ENCODE data around the gene TAF12.
"Not testable (repeated sequence)": the region's sequence is repeated elsewhere in the genome, so short reads cannot be mapped to it uniquely, and the experiment has no call there.

TAF12 gene

DNA sequence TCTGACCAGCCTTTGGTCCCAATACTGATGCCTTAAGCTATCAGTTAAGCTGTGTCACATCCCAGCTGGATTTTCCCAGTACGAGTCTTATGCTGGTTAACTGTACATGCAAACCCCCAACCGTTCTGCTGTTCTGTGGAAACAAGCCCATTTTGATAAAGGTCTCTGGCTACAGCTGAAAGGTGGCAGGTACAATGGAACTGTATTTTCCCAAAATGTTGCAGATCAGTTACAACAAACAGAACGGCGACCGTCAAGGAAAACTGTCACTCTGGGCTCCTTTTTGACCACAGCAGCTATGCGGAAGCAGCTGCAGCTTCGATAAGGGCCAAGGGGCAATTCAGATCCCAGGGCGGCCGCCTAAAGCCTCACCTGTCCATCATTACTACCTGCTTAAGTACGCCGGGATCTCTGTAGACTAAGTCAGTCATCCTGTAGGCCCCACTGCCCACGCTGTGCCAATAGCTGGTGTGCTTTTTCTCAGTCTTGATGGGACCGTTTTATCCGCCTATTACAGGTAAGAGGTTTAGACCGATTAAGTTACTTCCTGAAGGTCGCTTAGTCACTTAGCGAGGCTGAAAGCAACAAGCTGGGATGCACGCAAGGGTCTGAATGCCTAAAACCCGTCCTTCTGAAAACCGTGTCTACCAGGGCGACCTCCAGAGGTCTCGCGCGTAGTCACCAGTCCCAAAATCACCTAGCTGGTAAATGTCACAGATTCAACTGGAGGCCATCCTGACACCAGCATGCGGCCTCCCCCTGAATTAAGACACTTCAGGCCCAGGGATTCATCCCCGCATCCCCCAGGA, 61.9 kb downstream of the TAF12 start:
- peak; percentile 57 for DNase-seq

DNA sequence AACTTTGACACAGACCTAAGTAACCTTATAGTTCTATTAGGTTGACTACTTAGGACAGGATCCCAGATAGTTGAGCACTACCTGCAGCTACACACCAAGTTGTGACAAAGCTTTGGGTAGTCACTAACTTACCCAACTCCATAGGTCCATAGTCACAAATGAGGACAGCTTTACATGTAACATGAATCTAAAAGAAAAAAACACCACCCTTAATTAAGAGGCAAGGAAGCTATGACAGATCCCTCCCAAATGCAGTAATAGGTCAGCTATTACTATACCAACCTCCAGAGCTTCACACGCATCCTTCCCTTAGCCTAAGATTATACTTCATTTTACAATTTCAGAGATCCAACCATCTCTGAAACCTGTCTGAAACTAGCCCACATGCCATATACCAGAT, 63.5 kb downstream of the TAF12 start:
- no peak for DNase-seq

DNA sequence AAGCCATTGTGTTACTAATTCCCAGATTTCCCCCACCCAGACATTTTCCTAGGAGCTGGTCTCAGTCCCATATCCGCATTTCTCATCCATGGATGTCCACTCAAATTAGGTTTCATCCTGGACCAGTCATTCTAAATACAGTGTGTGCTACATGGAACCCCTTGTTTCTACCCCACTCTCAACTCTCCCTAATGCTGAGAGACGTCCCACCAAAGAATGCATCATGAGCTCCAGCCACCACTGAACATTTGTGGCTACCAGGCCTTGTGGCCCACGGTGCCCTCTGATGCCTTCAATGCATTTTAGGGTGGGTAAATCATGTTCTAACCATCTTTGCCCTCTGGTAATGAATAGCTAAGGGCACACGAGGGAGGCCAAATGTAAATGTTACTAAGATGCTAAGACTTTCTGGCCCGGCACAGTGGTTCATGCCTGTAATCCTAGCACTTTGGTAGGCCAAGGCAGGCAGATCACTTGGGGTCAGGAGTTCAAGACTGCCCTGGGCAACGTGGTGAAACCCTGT, 64.1 kb downstream of the TAF12 start:
- no peak for DNase-seq

DNA sequence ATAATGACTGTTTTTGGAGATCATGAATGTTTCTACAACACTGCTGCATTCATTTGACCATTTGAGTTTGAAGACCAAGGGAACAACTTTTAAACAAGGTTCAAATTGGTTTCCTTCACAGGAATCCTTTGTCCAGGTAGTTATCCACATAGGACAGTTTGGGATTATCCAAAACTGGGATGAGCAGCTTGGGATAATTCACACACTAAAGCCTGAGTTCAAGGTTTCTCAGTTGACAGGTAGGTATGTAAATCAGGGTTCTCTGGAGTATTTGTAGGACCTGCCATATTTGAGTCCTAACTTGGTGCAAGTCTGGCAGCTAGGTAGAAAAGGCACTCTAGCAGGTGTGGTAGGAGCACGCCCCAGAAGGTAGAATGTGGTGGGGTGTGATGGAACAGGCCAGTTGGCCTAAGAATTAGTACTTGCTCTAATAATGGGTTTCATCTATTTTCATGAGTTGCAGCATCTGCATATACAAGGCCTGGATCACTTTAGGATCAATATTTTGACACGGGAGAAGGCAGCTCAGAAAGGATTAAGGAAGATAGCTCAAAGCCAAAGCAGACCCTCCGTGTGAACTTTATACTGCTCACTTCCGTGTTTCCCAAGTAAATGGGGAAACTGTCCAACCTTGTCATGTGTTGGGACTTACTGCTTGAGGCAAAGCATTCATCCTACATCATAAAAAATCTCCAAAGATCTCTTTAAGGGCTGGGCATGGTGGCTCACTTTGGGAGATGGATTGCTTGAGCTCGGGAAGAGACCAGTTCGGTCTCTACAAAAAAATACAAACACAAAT, 64.9 kb downstream of the TAF12 start:
- no peak for DNase-seq

DNA sequence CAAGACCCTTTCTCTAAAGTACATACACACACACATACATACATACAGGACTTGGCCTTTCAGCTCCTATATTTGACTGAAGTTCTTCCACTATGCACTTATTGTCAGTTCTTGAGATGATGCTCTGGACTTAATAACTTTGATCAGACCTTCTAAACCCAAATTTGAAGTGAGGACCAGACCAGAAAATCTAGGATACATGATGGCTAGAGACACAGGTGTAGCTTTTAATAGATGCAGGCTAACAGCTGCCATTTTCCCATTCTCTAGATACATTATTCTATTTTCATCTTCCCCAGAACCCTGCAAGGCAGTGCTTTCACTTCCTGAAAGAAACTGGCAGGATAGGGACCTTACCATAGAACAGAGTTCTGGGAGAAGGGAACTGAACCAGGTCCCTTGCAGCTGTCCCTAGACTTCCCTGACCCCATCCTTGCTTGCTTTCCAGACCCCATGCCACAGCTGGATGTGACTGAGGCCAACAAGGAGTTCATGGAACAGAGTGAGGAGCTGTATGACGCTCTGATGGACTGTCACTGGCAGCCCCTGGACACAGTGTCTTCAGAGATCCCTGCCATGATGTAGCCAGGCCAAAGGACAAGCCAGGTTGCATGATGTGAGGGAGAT, 65.7 kb downstream of the TAF12 start:
- DNase-seq, result no peak

DNA sequence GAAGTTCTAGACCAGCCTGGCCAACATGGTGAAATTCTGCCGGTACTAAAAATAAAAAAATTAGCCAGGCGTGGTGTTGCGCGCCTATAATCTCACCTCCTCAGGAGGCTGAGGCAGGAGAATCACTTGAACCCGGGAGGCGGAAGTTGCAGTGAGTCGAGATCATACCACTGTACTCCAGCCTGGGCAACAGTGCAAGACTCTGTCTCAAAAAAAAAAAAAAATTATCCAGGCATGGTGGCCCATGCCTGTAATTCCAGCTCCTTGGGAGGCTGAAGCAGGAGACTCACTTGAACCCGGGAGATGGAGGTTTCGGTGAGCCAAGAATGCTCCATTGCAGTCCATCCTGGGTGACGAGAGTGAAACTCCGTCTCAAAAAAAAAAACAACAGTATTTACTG, 69.3 kb downstream of the TAF12 start:
- DNase-seq, result no peak

DNA sequence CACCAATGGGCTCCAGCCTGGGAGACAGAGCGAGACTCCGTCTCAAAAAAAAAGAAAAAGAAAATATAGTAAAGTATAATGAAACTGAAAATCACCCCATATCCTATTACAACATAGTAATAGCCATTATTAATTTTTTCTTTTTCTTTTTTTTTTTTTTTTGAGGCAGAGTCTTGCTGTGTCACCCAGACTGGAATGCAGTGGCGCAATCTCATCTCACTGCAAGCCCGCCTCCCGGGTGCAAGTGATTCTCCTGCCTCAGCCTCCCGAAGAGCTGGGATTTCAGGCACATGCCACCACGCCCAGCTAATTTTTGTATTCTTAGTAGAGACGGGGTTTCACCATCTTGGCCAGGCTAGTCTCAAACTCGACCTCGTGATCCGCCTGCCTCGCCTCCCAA, 70.0 kb downstream of the TAF12 start:
- not testable (repeated sequence) for DNase-seq

DNA sequence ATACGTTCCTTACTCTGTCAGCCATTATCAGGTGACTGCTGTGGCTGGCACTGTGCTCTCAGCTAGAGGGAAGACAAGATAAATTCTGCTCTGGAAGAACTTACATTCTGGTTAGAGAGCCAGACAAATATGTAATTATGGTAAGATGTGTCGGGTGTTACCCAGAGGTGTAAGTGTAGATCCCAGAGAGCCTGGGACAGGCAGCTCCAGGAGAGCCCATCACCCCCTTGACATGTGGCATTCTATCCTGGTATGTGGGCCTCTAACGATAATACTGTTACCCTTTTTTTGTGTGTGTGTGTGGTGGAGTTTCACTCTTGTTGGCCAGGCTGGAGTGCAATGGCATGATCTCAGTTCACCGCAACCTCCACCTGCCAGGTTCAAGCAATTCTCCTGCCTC, 71.0 kb downstream of the TAF12 start:
- DNase-seq, result no peak

DNA sequence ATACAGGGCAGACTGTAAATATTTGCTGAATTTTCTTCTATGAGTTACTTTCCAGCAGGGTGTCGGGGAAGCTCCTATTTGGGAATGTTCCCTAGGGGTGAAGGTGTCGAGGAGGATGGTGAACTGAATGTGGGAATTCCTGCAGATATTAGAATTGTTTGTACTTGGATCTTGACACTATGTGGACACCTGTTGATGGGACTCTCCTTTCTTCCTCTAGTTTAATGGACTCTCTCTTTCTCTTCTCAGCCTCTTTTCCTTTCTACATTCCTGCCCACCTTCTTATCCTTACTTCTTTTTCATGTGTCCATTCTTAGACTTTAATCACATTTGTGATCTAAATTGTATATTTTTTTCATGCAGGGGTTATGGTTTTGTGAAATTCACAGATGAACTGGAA, 75.9 kb downstream of the TAF12 start:
- no peak for DNase-seq

DNA sequence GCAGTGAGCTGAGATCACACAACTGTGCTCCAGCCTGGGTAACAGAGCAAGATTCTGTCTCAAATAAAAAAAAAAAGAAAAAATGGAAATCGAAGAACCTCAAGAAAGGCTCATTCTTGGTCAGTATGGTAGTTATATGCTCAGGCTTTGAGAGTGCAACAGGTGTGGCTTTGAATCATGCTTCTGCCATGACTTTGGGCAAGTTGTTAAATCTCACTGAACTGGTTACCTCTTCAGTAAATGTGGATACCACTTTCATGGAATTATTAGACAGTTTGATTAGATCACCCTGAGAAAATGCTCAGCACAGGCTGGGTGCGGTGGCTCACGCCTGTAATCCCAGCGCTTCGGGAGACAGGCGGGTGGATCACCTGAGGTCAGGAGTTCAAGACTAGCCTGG, 77.1 kb downstream of the TAF12 start:
- no peak for DNase-seq

DNA sequence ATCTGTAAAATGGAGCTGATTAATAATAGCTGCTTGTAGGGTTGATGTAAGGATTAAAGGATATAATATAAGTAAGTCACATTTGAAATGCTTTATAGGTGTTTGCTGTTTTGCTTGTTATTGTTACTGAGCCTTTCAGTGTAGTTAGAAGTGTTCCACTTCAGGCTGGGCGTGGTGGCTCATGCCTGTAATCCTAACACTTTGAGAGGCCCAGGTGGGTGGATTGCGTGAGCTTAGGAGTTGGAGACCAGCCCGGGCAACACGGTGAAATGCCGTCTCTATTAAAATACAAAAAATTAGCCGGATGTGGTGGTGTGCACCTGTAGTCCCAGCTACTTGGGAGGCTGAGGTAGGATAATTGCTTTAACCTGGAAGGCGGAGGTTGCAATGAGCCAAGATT, 77.8 kb downstream of the TAF12 start:
- no peak for DNase-seq

DNA sequence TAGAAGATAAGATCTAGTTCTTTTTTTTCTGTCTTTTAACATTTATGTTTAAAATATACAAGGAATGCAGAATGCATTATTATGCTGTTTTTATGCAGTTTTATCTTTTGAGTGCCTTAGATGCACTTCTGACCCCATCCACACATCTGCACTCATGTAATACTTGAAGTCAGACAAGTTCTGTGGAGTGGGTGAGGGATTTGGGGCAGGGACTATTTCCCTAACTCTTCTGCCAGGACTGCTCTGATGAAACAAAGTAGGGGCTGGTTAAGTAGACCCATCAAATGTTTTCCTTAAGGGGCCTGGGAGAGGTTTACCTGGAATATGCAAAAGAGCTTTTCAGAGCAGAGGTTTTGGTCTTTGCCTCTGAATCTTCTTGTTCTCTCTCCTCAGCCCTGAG, 78.6 kb downstream of the TAF12 start:
- no peak for DNase-seq

DNA sequence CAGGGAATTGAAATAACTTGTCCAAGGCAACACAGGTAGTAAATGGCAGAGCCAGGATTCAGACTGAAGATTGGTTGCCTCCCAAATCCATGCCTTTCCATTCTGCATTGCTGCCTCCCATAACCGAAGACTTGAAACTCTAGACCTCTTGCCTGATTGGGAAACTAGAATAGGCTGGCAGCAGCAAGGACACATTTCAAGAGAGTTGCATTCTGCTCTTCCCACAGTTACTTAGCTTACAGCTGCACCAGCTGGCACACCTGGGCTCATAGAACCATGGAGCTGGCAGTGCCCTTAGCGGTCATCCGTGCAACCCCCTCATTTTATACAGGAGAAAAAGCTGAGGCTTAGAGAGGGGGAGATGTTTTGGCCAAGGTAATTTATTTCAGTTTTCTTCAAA, 82.0 kb downstream of the TAF12 start:
- no peak for DNase-seq
